ENCODE data around the gene GLYAT.

The GLYAT gene

GRCh38 chr11:58676563-58677135 is 55.1 kb downstream of the GLYAT start:
- DNase-seq = no peak

GRCh38 chr11:58675334-58676155 is 56.2 kb downstream of the GLYAT start:
- peak; percentile 76 for DNase-seq

- no peak for DNase-seq
These were observed 57.1 kb downstream of the GLYAT start for GRCh38 chr11:58674609-58675008.

- no peak for DNase-seq
These were observed 59.6 kb downstream of the GLYAT start for GRCh38 chr11:58671983-58672633.

- DNase-seq = no peak
These were observed 71.7 kb downstream of the GLYAT start for GRCh38 chr11:58659910-58660570.

- DNase-seq = no peak
These were observed 72.3 kb downstream of the GLYAT start for GRCh38 chr11:58659404-58659803.

All from right forelimb (tissue), 1 donor.